Sigmoid colon (tissue), 7 donors: Measurements from ENCODE around the gene MALAT1. TPM values are rescaled to one million over a fixed set of nuclear protein-coding genes. Genes with fewer than 3 reads are reported as not detected.

Experiments
- DNase-seq: peaks from one replicate; pipeline ENCODE4 v3.0.0-alpha.2; 2019
- H3K27ac ChIP-seq, 4 donors: fragments of 200-600 bp; sonication (generic); one replicate each; pipeline ENCODE4 v1.5.1; 2016 to 2019; ENCODE audit warnings: mild to moderate bottlenecking in 1 of 4
- H3K27me3 ChIP-seq, 3 donors: fragments of 200-600 bp; sonication (generic); one replicate each; pipeline ENCODE4 v1.5.1; 2019; ENCODE audit warnings: mild to moderate bottlenecking in 1 of 3
- H3K36me3 ChIP-seq, 4 donors: fragments of 200-600 bp; sonication (generic); one replicate each; pipeline ENCODE4 v1.5.1; 2016 to 2019
- H3K4me1 ChIP-seq, 4 donors: fragments of 200-600 bp; sonication (generic); one replicate each; pipeline ENCODE4 v1.5.1; 2017 to 2019
- H3K4me3 ChIP-seq, 4 donors: fragments of 200-600 bp; sonication (generic); one replicate each; pipeline ENCODE4 v1.5.1; 2017 to 2019; ENCODE audit warnings: mild to moderate bottlenecking in 2 of 4, moderate library complexity in 1 of 4
- H3K9me3 ChIP-seq, 4 donors: fragments of 200-600 bp in 3 of 4; sonication (generic) in 3 of 4; one replicate each; pipeline versions ENCODE4 v1.5.1 to v1.6.1; 2013 to 2019
- EP300 ChIP-seq, 4 donors: sonication (generic); formaldehyde crosslinking; IDR thresholded peaks; one replicate each; pipeline ENCODE4 v1.6.1; 2017; ENCODE audit warnings: antibody characterized with exemption in 4 of 4
- POLR2A ChIP-seq, 2 donors: fragments of 450-650 bp; IDR thresholded peaks; one replicate each; pipeline ENCODE4 v1.6.1; 2016; ENCODE audit warnings: antibody characterized with exemption in 2 of 2, mild to moderate bottlenecking in 2 of 2, moderate library complexity in 2 of 2
- POLR2AphosphoS5 ChIP-seq, 4 donors: sonication (generic); formaldehyde crosslinking; IDR thresholded peaks; one replicate each; pipeline ENCODE4 v1.6.1; 2017; ENCODE audit warnings: antibody characterized with exemption in 4 of 4
- WGBS, 2 donors: extraction: QIAGEN DNeasy Blood & Tissue Kit; methylation state at CpG; one replicate each; pipeline ENCODE4 v1.1.7; 2013; 5-methylcytosine and 5-hydroxymethylcytosine counted together
- intact Hi-C: fragments of 100-400 bp; cut with DNase I; formaldehyde crosslinking; loops from one replicate; pipeline ENCODE4 v1.15.1; 2023
- polyA plus RNA-seq, 3 donors: library from polyadenylated mRNA; stranded (reverse); fragments of 200-250 nt; gene quantifications; one replicate each; pipeline ENCODE4 v1.2.3, GENCODE V29; 2013
- total RNA-seq, 4 donors: library from RNA; depleted of rRNA; stranded (reverse); fragments of >200 nt; gene quantifications; one replicate each; pipeline ENCODE4 v1.1.0, GENCODE V29; 2016
- TF ChIP-seq, protein P1 (sequence below), 4 experiments: fragments of 450-650 bp in 3 of 4; fragments of 200-600 bp in 1 of 4; IDR thresholded peaks; one replicate each; pipeline ENCODE4 v1.5.1; 2016 to 2019; ENCODE audit warnings: antibody characterized with exemption in 4 of 4, mild to moderate bottlenecking in 3 of 4, moderate library complexity in 2 of 4
- donor health status: healthy with polysubstance abuse.
- donor health status: Bipolar disorder and iron deficiency.
- donor health status: healthy.

The MALAT1 gene
- total and polyA plus RNA-seq, 7 donors = 6.6 to 32,672 (median 10,511) TPM

DNA sequence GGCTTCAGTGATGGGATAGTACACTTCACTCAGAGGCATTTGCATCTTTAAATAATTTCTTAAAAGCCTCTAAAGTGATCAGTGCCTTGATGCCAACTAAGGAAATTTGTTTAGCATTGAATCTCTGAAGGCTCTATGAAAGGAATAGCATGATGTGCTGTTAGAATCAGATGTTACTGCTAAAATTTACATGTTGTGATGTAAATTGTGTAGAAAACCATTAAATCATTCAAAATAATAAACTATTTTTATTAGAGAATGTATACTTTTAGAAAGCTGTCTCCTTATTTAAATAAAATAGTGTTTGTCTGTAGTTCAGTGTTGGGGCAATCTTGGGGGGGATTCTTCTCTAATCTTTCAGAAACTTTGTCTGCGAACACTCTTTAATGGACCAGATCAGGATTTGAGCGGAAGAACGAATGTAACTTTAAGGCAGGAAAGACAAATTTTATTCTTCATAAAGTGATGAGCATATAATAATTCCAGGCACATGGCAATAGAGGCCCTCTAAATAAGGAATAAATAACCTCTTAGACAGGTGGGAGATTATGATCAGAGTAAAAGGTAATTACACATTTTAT is 4.6 kb downstream of the MALAT1 start:
- peak in 1 of 2 donors; percentile 65 for TF ChIP-seq POLR2A (IDR thresholded peaks at IDR 0.05)
- TF ChIP-seq POLR2AphosphoS5 (IDR thresholded peaks at IDR 0.05) = peak in 1 of 4 donors; percentile 4
- TF ChIP-seq EP300 (IDR thresholded peaks at IDR 0.05) = no peak
- intact Hi-C loops = loop anchor here (10.0 kb wide), 1 partner anchor 209 kb away; no protein-coding TSS in a partner anchor
- WGBS, 2 donors = 0 to 1% methylated on average over 3 of the region's 3 CpGs
- Histone ChIP-seq H3K4me1 (peaks cover 0 to 38% (median 29%) of the 10 kb centered on the region in 4 donors), H3K4me3 (peak overlapping the region; percentile 73 to 92 (median 84)), H3K27ac (peak overlapping the region; percentile 92 to 100 (median 97)), H3K27me3 (no peaks in the 10 kb centered on the region), H3K36me3 (peaks cover 49 to 63% (median 53%) of the 10 kb centered on the region in 4 donors), H3K9me3 (no peaks in the 10 kb centered on the region)
- DNase-seq = no peak

DNA sequence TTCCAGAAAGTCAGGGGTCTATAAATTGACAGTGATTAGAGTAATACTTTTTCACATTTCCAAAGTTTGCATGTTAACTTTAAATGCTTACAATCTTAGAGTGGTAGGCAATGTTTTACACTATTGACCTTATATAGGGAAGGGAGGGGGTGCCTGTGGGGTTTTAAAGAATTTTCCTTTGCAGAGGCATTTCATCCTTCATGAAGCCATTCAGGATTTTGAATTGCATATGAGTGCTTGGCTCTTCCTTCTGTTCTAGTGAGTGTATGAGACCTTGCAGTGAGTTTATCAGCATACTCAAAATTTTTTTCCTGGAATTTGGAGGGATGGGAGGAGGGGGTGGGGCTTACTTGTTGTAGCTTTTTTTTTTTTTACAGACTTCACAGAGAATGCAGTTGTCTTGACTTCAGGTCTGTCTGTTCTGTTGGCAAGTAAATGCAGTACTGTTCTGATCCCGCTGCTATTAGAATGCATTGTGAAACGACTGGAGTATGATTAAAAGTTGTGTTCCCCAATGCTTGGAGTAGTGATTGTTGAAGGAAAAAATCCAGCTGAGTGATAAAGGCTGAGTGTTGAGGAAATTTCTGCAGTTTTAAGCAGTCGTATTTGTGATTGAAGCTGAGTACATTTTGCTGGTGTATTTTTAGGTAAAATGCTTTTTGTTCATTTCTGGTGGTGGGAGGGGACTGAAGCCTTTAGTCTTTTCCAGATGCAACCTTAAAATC is 5.3 kb downstream of the MALAT1 start:
- intact Hi-C loops = loop anchor here (10.0 kb wide), 1 partner anchor 209 kb away; no protein-coding TSS in a partner anchor

DNA sequence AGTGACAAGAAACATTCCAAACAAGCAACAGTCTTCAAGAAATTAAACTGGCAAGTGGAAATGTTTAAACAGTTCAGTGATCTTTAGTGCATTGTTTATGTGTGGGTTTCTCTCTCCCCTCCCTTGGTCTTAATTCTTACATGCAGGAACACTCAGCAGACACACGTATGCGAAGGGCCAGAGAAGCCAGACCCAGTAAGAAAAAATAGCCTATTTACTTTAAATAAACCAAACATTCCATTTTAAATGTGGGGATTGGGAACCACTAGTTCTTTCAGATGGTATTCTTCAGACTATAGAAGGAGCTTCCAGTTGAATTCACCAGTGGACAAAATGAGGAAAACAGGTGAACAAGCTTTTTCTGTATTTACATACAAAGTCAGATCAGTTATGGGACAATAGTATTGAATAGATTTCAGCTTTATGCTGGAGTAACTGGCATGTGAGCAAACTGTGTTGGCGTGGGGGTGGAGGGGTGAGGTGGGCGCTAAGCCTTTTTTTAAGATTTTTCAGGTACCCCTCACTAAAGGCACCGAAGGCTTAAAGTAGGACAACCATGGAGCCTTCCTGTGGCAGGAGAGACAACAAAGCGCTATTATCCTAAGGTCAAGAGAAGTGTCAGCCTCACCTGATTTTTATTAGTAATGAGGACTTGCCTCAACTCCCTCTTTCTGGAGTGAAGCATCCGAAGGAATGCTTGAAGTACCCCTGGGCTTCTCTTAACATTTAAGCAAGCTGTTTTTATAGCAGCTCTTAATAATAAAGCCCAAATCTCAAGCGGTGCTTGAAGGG is 6.0 kb downstream of the MALAT1 start:
- peak overlapping the region; percentile 73 to 92 (median 84) for H3K4me3 ChIP-seq
- H3K27me3 ChIP-seq = no peaks in the 10 kb centered on the region
- 2 to 10% methylated on average over 8 of the region's 8 CpGs for WGBS, 2 donors
- intact Hi-C loops = loop anchor here (10.0 kb wide), 1 partner anchor 210 kb away; no protein-coding TSS in a partner anchor
- peaks cover 0 to 38% (median 33%) of the 10 kb centered on the region in 4 donors for H3K4me1 ChIP-seq
- H3K27ac ChIP-seq = peak overlapping the region; percentile 92 to 100 (median 97)
- H3K36me3 ChIP-seq = peaks cover 49 to 63% (median 53%) of the 10 kb centered on the region in 4 donors
- peak; percentile 59 for DNase-seq
- TF ChIP-seq, protein P1, sequence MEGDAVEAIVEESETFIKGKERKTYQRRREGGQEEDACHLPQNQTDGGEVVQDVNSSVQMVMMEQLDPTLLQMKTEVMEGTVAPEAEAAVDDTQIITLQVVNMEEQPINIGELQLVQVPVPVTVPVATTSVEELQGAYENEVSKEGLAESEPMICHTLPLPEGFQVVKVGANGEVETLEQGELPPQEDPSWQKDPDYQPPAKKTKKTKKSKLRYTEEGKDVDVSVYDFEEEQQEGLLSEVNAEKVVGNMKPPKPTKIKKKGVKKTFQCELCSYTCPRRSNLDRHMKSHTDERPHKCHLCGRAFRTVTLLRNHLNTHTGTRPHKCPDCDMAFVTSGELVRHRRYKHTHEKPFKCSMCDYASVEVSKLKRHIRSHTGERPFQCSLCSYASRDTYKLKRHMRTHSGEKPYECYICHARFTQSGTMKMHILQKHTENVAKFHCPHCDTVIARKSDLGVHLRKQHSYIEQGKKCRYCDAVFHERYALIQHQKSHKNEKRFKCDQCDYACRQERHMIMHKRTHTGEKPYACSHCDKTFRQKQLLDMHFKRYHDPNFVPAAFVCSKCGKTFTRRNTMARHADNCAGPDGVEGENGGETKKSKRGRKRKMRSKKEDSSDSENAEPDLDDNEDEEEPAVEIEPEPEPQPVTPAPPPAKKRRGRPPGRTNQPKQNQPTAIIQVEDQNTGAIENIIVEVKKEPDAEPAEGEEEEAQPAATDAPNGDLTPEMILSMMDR (IDR thresholded peaks at IDR 0.05) = no peak
- TF ChIP-seq EP300 (IDR thresholded peaks at IDR 0.05) (no peak), POLR2A (IDR thresholded peaks at IDR 0.05) (no peak), POLR2AphosphoS5 (IDR thresholded peaks at IDR 0.05) (peak in 3 of 4 donors; percentile 67 to 68 (median 67))
- no peaks in the 10 kb centered on the region for H3K9me3 ChIP-seq

More for the DNA sequence above, 5.3 kb downstream of the MALAT1 start:
- Histone ChIP-seq H3K4me3 (peak overlapping the region; percentile 73 to 92 (median 84)), H3K36me3 (peaks cover 49 to 63% (median 53%) of the 10 kb centered on the region in 4 donors), H3K9me3 (no peaks in the 10 kb centered on the region), H3K27ac (peak overlapping the region; percentile 92 to 100 (median 97)), H3K27me3 (no peaks in the 10 kb centered on the region), H3K4me1 (peaks cover 0 to 38% (median 33%) of the 10 kb centered on the region in 4 donors)
- DNase-seq = peak; percentile 56
- 1 to 2% methylated on average over 3 of the region's 3 CpGs for WGBS, 2 donors
- TF ChIP-seq POLR2AphosphoS5 (IDR thresholded peaks at IDR 0.05) = peak; percentile 78 to 90 (median 85)
- TF ChIP-seq, protein P1 (IDR thresholded peaks at IDR 0.05) = no peak
- peak; percentile 47 to 68 for TF ChIP-seq POLR2A (IDR thresholded peaks at IDR 0.05)
- no peak for TF ChIP-seq EP300 (IDR thresholded peaks at IDR 0.05)

DNA sequence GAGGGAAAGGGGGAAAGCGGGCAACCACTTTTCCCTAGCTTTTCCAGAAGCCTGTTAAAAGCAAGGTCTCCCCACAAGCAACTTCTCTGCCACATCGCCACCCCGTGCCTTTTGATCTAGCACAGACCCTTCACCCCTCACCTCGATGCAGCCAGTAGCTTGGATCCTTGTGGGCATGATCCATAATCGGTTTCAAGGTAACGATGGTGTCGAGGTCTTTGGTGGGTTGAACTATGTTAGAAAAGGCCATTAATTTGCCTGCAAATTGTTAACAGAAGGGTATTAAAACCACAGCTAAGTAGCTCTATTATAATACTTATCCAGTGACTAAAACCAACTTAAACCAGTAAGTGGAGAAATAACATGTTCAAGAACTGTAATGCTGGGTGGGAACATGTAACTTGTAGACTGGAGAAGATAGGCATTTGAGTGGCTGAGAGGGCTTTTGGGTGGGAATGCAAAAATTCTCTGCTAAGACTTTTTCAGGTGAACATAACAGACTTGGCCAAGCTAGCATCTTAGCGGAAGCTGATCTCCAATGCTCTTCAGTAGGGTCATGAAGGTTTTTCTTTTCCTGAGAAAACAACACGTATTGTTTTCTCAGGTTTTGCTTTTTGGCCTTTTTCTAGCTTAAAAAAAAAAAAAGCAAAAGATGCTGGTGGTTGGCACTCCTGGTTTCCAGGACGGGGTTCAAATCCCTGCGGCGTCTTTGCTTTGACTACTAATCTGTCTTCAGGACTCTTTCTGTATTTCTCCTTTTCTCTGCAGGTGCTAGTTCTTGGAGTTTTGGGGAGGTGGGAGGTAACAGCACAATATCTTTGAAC is 6.8 kb downstream of the MALAT1 start:
- Histone ChIP-seq H3K4me1 (peaks cover 0 to 44% (median 36%) of the 10 kb centered on the region in 4 donors), H3K36me3 (peaks cover 49 to 59% (median 52%) of the 10 kb centered on the region in 4 donors), H3K27me3 (no peaks in the 10 kb centered on the region), H3K27ac (peak overlapping the region; percentile 92 to 100 (median 97)), H3K9me3 (no peaks in the 10 kb centered on the region), H3K4me3 (peak overlapping the region; percentile 73 to 92 (median 84))
- peak; percentile 85 to 94 (median 88) for TF ChIP-seq POLR2AphosphoS5 (IDR thresholded peaks at IDR 0.05)
- peak in 1 of 2 donors; percentile 21 for TF ChIP-seq POLR2A (IDR thresholded peaks at IDR 0.05)
- no peak for TF ChIP-seq EP300 (IDR thresholded peaks at IDR 0.05)
- TF ChIP-seq, protein P1 (IDR thresholded peaks at IDR 0.05) = no peak
- peak; percentile 70 for DNase-seq
- intact Hi-C loops = loop anchor here (2.0 to 10.0 kb wide), 2 partner anchors 35 to 211 kb away; no protein-coding TSS in a partner anchor
- 11 to 23% methylated on average over 12 of the region's 12 CpGs for WGBS, 2 donors
